ENCODE results near the gene HTRA3. TPM values are rescaled to one million over a fixed set of nuclear protein-coding genes. Genes with fewer than 3 reads are reported as not detected.

The HTRA3 gene
- total RNA-seq, 1 experiment from 2014 or later: 2.3 TPM

GRCh38 chr4:8291036-8291682, 21.6 kb downstream of the HTRA3 start:
- no peak for DNase-seq (ENCODE audit: low spot score)
- CTCF ChIA-PET: interaction anchor here (1.6 to 2.8 kb wide), 5 partner anchors 15 to 316 kb away, joined by 3 to 14 read pairs (median 5); no protein-coding TSS in a partner anchor
- no peak for ATAC-seq
- no peaks in the 10 kb centered on the region for H3K27me3 Mint-ChIP-seq (ENCODE audit: low read depth)
- POLR2A ChIA-PET: no interaction called here
- H3K36me3 Mint-ChIP-seq: peaks cover 5% of the 10 kb centered on the region; the same call in 1 of the 2 replicates
- H3K4me3 Mint-ChIP-seq: no peak overlapping the region
- no peak overlapping the region for H3K27ac Mint-ChIP-seq
- H3K9me3 Mint-ChIP-seq: peaks cover 9% of the 10 kb centered on the region; the same call in 1 of the 2 replicates
- no peaks in the 10 kb centered on the region for H3K4me1 Mint-ChIP-seq
- TF ChIP-seq MAX (CRISPR knock-in tag; IDR thresholded peaks at IDR 0.05): no peak
- TF ChIP-seq RELA (CRISPR knock-in tag; IDR thresholded peaks at IDR 0.05; ENCODE audit: borderline replicate concordance): no peak
- no peak for TF ChIP-seq E2F5 (CRISPR knock-in tag; IDR thresholded peaks at IDR 0.05)
- TF ChIP-seq ELF4 (CRISPR knock-in tag; IDR thresholded peaks at IDR 0.05; ENCODE audit: low read depth): no peak
- no peak for TF ChIP-seq AR (CRISPR knock-in tag; IDR thresholded peaks at IDR 0.05)
- no peak for TF ChIP-seq ZNF512 (CRISPR knock-in tag; IDR thresholded peaks at IDR 0.05; ENCODE audit: borderline replicate concordance)
- no peak for TF ChIP-seq TEAD4 (CRISPR knock-in tag; IDR thresholded peaks at IDR 0.05)
- no peak for TF ChIP-seq NFYB (CRISPR knock-in tag; conservative IDR thresholded peaks at IDR 0.05; ENCODE audit: low read depth)
- TF ChIP-seq CREM (CRISPR knock-in tag; IDR thresholded peaks at IDR 0.05): no peak
- no peak for TF ChIP-seq FOXP1 (CRISPR knock-in tag; IDR thresholded peaks at IDR 0.05; ENCODE audit: borderline replicate concordance)
- TF ChIP-seq NR2C2 (CRISPR knock-in tag; IDR thresholded peaks at IDR 0.05): no peak
- TF ChIP-seq ATF6 (CRISPR knock-in tag; IDR thresholded peaks at IDR 0.05): no peak
- TF ChIP-seq ZNF416 (CRISPR knock-in tag; IDR thresholded peaks at IDR 0.05): no peak
- no peak for TF ChIP-seq ESRRA (CRISPR knock-in tag; IDR thresholded peaks at IDR 0.05; ENCODE audit: borderline replicate concordance)
- no peak for TF ChIP-seq ZBTB43 (CRISPR knock-in tag; IDR thresholded peaks at IDR 0.05)
